HG03460 (cell line): ENCODE results near the gene GPR146.

ENCODE experiments used
- ATAC-seq: cut with Tn5 transposase; IDR thresholded peaks from one replicate; pipeline ENCODE4 v1.9.1; 2021; ENCODE audit not compliant: unreplicated experiment

The GPR146 gene

DNA sequence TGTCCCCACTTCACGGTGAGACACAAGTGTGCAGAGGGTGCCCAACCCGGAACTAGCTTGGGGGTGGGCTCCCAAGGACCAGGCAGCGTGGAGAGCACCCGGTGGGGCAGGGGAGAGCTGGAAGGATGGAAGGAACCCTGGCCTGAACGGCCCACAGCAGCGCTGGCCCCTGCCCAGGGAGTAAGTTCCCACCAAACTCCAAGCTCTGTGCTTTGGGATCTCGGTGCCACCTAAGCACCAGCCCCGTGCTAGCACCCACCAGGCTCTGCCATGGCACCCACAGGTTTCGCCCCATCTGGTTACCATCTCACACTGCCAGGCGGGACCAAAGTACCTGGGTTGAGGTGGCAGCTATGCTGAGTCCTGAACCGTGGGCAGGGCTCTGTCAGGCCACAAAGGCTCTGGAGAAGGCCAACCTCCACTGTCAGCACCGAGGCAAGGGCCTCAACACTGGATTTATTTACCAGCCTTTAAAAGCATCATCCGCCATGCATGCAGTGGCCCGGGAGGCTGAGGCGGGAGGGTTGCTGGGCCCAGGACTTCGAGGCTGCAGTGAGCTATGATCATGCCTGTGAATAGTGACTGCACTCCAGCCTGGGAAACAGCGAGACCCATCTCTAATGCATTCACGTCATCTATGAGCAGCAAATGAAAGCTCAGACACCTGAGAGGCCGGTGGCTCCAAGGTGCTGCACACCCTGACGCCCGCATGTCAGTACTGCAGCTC lies 59.6 kb downstream of the GPR146 start:
- no peak for ATAC-seq

- ATAC-seq: no peak
Observed at GRCh38 chr7:1104516-1105179, 60.3 kb downstream of the GPR146 start.

DNA sequence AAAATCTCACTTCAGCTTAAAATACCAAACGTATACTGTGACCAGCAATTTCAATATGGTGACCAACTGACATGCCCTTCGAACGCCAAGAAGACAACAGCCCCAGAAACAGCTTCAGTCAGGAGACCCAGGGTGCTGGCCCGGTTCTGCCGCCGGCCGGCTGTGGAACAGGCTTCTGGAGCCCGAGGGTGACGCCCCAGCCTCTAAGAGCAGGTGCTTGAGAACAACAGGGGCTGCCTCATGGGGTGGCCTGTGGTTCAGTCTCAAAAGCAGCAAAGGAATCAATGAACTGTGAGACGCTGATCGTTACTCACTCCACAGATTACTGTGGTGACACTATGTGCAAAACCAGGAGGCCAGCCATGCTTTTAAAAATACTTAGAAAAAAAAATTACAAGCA lies 60.8 kb downstream of the GPR146 start:
- ATAC-seq: peak; percentile 52

GRCh38 chr7:1106063-1106792 lies 61.9 kb downstream of the GPR146 start:
- ATAC-seq: no peak

GRCh38 chr7:1106793-1107421 lies 62.6 kb downstream of the GPR146 start:
- ATAC-seq: no peak

DNA sequence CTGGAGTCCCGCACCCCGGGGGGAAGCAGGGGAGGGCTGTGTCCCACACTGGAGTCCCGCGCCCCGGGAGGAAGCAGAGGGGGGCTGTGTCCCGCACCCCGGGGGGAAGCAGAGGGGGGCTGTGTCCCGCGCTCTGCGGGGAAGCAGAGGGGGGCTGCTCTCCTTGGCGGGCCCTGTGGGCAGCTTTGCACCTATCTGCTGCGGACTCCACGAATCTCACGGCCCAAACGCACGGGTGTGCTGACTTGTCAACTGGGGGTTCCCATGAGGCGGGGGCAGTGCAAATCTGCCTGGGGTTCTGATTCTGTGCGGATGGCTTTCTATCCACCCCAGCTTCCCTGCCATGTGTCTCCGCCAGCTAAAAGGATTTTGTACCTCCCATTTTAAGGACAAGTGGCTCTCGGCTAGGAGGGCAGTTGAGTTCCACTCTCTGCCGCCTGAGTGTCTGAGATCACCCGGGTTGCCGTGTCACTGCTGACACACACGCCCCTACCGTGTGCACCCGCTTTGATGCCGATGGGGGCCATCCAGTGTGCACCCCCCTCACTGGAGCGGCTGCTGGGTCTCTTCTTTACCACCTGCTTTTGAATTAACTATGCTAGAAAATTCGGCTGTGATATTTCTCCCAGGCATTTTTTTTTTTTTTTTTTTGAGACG lies 64.0 kb downstream of the GPR146 start:
- no peak for ATAC-seq
